Astrocyte (in vitro differentiated cells and primary cell): ENCODE data around the gene DUSP28. TPM values are rescaled to one million over a fixed set of nuclear protein-coding genes. Genes with fewer than 3 reads are reported as not detected.

Experiments used
- DNase-seq: peaks from one replicate; pipeline ENCODE4 v3.0.0-alpha.2; 2010; ENCODE audit warnings: low read depth
- FAIRE-seq: peaks from 2 replicates; lab custom pipeline; 2011; peaks lifted over from hg19 to GRCh38; lab: Jason Lieb, UNC
- H2AFZ ChIP-seq: 2 replicates; pipeline ENCODE4 v1.6.0; 2012; ENCODE audit warnings: low read depth, low read length, inconsistent platforms
- H3K27ac ChIP-seq: 2 replicates; pipeline ENCODE4 v1.5.1; 2011; ENCODE audit warnings: low read depth, low read length, inconsistent platforms
- H3K27me3 ChIP-seq: 2 replicates; pipeline ENCODE4 v1.6.0; 2011; ENCODE audit warnings: low read length, inconsistent platforms; ENCODE audit not compliant: insufficient read depth
- H3K36me3 ChIP-seq: 2 replicates; pipeline ENCODE4 v1.5.1; 2011; ENCODE audit warnings: low read length, inconsistent platforms; ENCODE audit not compliant: insufficient read depth
- H3K4me1 ChIP-seq: 2 replicates; pipeline ENCODE4 v1.5.1; 2011; ENCODE audit warnings: low read length, inconsistent platforms; ENCODE audit not compliant: insufficient read depth
- H3K4me2 ChIP-seq: 2 replicates; pipeline ENCODE4 v1.6.0; 2012; ENCODE audit warnings: low read length, inconsistent platforms
- H3K4me3 ChIP-seq: 2 replicates; pipeline ENCODE4 v1.5.1; 2011; ENCODE audit warnings: low read depth, mild to moderate bottlenecking, low read length, inconsistent platforms; ENCODE audit not compliant: insufficient read depth
- H3K79me2 ChIP-seq: 2 replicates; pipeline ENCODE4 v1.6.0; 2012; ENCODE audit warnings: mild to moderate bottlenecking, low read length, inconsistent platforms; ENCODE audit not compliant: insufficient read depth
- H3K9ac ChIP-seq: 2 replicates; pipeline ENCODE4 v1.6.0; 2012; ENCODE audit warnings: mild to moderate bottlenecking, low read length, inconsistent platforms
- H3K9me3 ChIP-seq: 2 replicates; pipeline ENCODE4 v1.5.1; 2012; ENCODE audit warnings: low read depth, mild to moderate bottlenecking, low read length, inconsistent platforms; ENCODE audit not compliant: insufficient read depth
- H4K20me1 ChIP-seq: 2 replicates; pipeline ENCODE4 v1.6.0; 2012; ENCODE audit warnings: low read length, inconsistent platforms; ENCODE audit not compliant: insufficient read depth
- H3K27ac Mint-ChIP-seq: one replicate; pipeline ENCODE4 v1.8.0; 2021; ENCODE audit warnings: mild to moderate bottlenecking, mixed read lengths; ENCODE audit not compliant: unreplicated experiment
- H3K27me3 Mint-ChIP-seq: one replicate; pipeline ENCODE4 v1.8.0; 2021; ENCODE audit warnings: low read depth, mixed read lengths; ENCODE audit not compliant: unreplicated experiment
- H3K36me3 Mint-ChIP-seq: one replicate; pipeline ENCODE4 v1.8.0; 2021; ENCODE audit warnings: low read depth, mixed read lengths; ENCODE audit not compliant: unreplicated experiment
- H3K4me1 Mint-ChIP-seq: one replicate; pipeline ENCODE4 v1.8.0; 2021; ENCODE audit warnings: low read depth, mixed read lengths; ENCODE audit not compliant: unreplicated experiment
- H3K4me3 Mint-ChIP-seq: one replicate; pipeline ENCODE4 v1.8.0; 2021; ENCODE audit warnings: mild to moderate bottlenecking, moderate library complexity, mixed read lengths; ENCODE audit not compliant: unreplicated experiment
- H3K9me3 Mint-ChIP-seq: one replicate; pipeline ENCODE4 v1.8.0; 2021; ENCODE audit warnings: mild to moderate bottlenecking, mixed read lengths; ENCODE audit not compliant: unreplicated experiment
- CTCF ChIP-seq: IDR thresholded peaks from 2 replicates; pipeline ENCODE4 v1.5.1; 2011; ENCODE audit warnings: low read depth, mild to moderate bottlenecking, inconsistent platforms, low read length, moderate library complexity; ENCODE audit not compliant: insufficient read depth
- EZH2 ChIP-seq: IDR thresholded peaks from 2 replicates; pipeline ENCODE4 v1.6.1; 2012; ENCODE audit warnings: mild to moderate bottlenecking, low read length, inconsistent platforms; ENCODE audit not compliant: insufficient read depth
- total RNA-seq: library from RNA; stranded (reverse); gene quantifications from 2 replicates; pipeline ENCODE4 v1.2.1, GENCODE V29; 2021

Gene DUSP28
- total RNA-seq, 1 donor from 2014 or later = 4.1 TPM

DNA sequence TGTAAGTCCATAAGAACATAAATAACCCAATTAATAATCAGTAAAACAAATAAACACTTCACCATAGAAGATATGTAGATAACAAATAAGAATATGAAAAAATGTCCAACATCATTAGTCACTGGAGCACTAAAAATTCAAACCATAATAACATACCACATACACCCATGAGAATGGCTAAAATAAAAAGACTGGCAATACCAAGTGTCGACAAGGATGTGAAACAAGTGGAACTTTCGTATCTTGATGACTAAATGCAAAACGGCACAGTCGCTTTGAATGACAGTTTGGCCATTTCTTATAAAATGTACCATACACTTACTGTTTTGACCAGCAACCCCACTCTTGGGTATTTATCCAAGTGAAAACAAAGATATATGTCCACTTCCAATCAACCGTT lies 29.1 kb upstream of the DUSP28 start:
- FAIRE-seq (no peak), DNase-seq (no peak)
- no peaks in the 10 kb centered on the region for H3K4me1 ChIP-seq
- TF ChIP-seq CTCF = no peak
- TF ChIP-seq EZH2 = no peak
- no peaks in the 10 kb centered on the region for H3K36me3 ChIP-seq
- no peaks in the 10 kb centered on the region for H4K20me1 ChIP-seq
- no peak overlapping the region for H3K4me3 ChIP-seq
- peaks cover 34% of the 10 kb centered on the region for H3K36me3 Mint-ChIP-seq
- H3K27me3 Mint-ChIP-seq = no peaks in the 10 kb centered on the region
- H3K27ac ChIP-seq = no peak overlapping the region
- H3K4me3 Mint-ChIP-seq = no peak overlapping the region
- H3K27ac Mint-ChIP-seq = no peak overlapping the region
- no peak overlapping the region for H3K4me2 ChIP-seq
- no peaks in the 10 kb centered on the region for H3K4me1 Mint-ChIP-seq
- peaks cover 11% of the 10 kb centered on the region for H3K9me3 ChIP-seq
- H3K79me2 ChIP-seq = no peaks in the 10 kb centered on the region
- H2AFZ ChIP-seq = no peak overlapping the region
- H3K9me3 Mint-ChIP-seq = peaks cover 47% of the 10 kb centered on the region
- no peak overlapping the region for H3K9ac ChIP-seq
- no peaks in the 10 kb centered on the region for H3K27me3 ChIP-seq

GRCh38 chr2:240532031-240532775 lies 28.0 kb upstream of the DUSP28 start:
- Histone ChIP-seq H3K79me2 (no peaks in the 10 kb centered on the region), H3K4me2 (no peak overlapping the region), H3K4me3 (no peak overlapping the region), H3K27me3 (no peaks in the 10 kb centered on the region), H3K27ac (no peak overlapping the region), H3K9me3 (peaks cover 5% of the 10 kb centered on the region), H2AFZ (no peak overlapping the region), H3K36me3 (no peaks in the 10 kb centered on the region), H3K9ac (no peak overlapping the region), H3K4me1 (no peaks in the 10 kb centered on the region), H4K20me1 (no peaks in the 10 kb centered on the region)
- H3K4me3 Mint-ChIP-seq = no peak overlapping the region
- H3K4me1 Mint-ChIP-seq = no peaks in the 10 kb centered on the region
- peaks cover 28% of the 10 kb centered on the region for H3K36me3 Mint-ChIP-seq
- TF ChIP-seq CTCF (no peak), EZH2 (no peak)
- no peak overlapping the region for H3K27ac Mint-ChIP-seq
- no peak for FAIRE-seq
- DNase-seq = no peak
- H3K27me3 Mint-ChIP-seq = no peaks in the 10 kb centered on the region
- peaks cover 38% of the 10 kb centered on the region for H3K9me3 Mint-ChIP-seq
